Endometrium (tissue), 2 donors: Measurements from ENCODE around the gene KBTBD4.
"Not testable (repeated sequence)": the region's sequence is repeated elsewhere in the genome, so short reads cannot be mapped to it uniquely, and the experiment has no call there.

Source experiments
- FAIRE-seq: peaks from 2 replicates; lab custom pipeline; 2012; peaks lifted over from hg19 to GRCh38; lab: Jason Lieb, UNC
- donor health status: control.
- donor health status: control.

Gene KBTBD4

DNA sequence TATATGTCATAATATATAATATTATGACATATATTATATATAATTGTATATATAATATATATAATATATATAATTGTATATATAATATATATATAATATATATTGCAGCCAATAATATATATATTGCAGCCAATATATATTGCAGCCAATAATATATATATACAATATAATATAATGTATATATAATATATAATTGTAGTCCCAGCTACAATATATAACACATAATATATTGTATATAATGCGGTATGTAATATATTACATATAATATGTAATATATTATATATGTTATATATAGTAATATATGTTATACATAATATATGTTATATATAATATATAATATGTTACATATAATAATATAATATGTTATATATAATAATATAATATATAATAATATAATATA lies 20.1 kb downstream of the KBTBD4 start:
- peak; percentile 94 for FAIRE-seq

DNA sequence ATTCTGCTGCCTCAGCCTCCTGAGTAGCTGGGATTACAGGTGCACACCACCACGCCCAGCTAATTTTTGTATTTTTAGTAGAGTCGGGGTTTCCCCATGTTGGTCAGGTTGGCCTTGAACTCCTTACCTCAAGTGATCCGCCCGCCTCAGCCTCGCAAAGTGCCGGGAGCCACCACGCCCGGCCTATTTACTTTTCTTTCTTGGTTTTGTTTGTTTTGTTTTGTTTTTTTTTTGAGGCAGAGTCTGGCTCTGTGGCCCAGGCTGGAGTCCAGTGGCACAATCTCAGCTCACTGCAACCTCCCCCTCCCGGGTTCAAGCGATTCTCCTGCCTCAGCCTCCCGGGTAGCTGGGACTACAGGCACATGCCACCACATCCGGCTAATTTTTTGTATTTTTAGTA lies 21.8 kb downstream of the KBTBD4 start:
- FAIRE-seq = not testable (repeated sequence)

DNA sequence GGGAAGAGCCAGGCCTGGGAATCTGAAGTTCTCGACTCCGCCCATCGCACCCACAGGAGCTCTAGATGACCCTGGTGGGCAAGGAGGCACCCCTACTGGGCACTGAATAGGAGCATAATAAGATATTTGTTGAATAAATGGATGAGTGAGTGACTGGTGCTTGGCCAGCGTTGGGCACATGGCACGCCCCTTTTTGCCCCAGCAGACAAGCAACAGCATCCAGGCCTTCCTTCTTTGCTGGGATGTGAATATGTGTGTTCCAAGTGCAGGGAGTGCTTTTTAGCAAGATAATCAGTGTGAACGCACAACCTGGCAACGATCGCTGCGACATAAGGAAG lies 25.4 kb downstream of the KBTBD4 start:
- no peak for FAIRE-seq

DNA sequence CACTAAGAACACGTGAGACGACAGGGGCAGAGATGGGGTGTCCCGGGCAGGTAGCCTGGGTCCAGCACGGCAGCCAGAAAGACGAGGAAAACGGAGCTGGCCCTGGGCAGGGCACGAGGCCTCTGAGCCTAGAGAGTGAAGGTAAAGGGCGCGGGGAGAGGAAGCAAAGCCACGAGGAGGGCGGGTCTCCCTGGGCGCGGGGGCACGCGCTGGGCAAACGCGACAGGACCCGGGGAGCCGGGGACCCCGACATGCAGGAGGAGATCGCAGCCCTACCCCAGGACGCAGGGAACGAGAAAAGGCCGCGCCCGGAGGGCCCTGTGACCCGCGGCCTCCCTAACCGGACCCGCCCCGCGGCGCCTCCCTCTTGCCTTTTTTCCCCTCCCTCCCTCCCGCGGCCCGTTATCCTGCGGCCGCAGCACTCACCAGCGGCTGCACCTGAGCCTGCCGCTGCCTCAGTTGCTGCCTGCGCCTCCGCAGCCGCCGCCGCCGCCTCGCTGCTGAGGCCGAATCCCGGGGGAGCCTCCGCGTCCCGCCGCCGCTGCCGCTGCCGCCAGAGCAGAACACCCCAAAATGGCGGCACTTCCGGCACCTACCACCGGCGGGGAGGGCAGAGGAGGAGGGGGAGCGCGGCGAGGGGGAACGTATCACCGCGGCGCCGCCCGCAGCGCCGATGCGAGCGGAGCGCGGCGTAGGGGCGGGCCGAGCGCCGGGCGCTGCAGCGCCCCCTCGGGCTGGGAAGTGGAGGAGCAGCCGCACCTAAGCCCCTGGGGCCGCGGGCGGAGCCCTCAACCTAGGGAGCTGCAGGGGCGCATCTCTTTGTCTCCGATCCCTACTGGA lies 26.0 kb downstream of the KBTBD4 start, which contains the start of gene CELF1:
Gene CELF1 (minus strand): TSS at position 567 of the 840 bp plus-strand sequence. CDS start 53,609 bp downstream, outside the sequence.
- no peak for FAIRE-seq

DNA sequence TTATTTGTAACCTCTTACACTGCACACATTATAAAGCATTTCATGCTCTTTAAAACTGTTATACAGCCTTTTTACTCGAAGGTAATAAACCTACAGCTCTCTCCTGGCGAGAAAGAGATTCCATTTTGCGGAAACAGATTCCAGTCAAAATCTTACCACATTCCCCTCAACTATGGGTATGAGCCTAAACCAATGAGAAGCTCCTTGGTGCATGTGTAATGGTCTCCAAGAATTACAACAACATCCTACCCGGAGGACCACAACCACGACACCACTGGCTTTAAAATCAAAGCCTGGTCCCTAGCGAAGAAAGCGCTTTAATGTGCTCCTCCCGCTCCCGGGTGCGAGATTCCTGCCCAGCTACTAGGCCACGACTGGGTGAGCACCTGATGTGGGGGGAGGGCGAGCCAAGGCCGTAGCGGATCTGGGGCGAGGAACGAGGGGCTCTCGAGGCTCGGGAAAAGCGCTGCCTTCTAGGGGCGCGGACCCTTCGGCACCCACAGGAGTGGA lies 26.7 kb downstream of the KBTBD4 start:
- no peak for FAIRE-seq

DNA sequence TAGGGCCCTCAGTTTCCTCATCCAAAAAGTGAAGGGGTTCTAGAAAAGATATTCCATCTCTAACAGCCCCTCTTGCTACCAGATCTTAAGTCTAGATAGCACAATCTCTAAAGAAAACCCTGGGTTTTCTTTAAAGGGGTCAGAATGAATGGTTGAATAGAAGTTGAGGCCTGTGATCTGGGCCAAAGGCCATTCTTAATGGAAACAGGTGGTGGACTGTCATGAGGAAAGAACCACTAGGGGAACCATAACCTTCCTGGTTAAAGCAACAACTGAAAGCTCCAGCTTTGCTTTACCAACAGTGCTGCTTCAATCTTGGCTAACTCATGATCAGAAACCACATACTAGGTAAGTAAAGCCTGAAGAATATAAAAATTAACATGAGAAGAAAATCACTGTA lies 27.7 kb downstream of the KBTBD4 start:
- FAIRE-seq = no peak

DNA sequence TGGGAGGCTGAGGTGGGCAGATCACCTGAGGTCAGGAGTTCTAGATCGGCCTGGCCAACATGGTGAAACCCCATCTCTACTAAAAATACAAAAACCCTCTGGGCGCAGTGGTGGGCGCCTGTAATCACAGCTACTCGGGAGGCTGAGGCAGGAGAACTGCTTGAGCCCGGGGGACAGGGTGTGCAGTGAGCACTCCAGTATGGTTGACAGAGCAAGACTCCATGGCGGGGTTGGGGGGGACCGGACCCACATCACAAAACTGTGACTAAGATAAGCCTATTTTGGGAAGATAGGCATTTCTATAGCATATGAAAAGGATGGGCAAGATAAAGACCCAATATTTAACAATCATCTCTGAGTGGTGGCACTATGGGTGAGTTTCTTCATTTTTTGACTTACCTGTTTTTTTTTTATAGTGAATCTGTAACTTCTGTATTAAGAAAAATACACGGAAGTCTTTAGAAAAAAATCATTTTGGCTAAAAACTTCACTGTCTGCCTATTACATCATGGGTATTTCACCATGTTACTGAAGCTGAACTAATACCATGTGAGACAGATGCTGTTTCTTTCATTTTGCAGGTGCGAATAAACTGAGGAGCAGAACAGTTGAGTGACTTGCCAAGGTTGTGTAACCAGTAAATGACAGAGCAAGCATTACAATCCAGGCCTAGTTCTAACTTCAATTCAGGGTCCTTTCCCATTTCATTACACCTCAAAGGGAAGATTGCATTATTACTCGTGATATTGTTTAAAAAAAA lies 28.3 kb downstream of the KBTBD4 start:
- FAIRE-seq = no peak

DNA sequence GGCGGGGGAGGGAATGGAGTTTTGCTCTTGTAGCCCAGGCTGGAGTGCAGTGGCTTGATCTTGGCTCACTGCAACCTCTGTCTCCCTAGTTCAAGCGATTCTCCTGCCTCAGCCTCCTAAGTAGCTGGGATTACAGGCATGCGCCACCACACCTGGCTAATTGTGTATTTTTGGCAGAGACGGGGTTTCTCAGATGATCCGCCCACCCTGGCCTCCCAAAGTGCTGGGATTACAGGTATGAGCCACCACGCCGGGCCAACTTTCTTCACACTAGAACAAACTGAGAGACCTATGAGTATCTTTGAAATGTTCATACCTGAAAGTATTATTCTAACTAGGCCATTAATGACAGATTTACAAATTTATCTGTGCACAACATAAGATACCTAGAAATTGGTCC lies 32.5 kb downstream of the KBTBD4 start:
- FAIRE-seq = not testable (repeated sequence)

DNA sequence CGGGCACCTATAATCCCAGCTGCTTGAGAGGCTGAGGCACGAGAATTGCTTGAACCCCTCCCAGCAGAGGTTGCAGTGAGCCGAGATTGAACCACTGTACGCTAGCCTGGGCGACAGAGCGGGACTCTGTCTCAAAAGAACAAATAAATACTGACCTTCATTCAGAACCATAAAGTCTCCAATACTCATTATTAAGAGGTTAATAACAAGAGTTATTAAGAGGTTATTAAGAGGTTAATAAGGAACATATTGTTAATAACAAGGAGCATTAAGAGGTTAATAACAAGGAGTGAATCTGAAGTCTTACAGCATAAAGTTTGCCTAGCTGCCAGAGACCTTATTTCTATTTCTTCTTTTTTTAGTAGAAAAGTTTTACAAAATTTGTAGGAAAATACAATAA lies 33.5 kb downstream of the KBTBD4 start:
- FAIRE-seq = no peak

DNA sequence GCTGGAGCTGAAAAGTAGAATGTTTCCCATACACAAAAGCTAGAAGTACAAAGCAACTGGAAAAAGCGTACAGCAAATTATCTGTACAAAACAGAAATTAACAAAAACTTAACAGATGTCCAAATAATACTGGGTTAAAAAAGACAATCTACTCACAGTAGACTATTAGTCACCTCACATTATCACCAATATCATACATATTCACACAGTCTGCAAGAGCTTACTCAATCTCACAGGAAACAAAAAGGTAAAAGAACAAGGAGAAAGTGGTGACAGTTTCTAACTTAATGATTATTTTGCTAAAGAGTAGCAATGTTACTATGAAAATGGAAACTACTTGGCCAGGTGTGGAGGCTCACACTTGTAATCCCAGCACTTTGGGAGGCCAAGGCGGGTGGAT lies 37.7 kb downstream of the KBTBD4 start:
- FAIRE-seq = no peak

DNA sequence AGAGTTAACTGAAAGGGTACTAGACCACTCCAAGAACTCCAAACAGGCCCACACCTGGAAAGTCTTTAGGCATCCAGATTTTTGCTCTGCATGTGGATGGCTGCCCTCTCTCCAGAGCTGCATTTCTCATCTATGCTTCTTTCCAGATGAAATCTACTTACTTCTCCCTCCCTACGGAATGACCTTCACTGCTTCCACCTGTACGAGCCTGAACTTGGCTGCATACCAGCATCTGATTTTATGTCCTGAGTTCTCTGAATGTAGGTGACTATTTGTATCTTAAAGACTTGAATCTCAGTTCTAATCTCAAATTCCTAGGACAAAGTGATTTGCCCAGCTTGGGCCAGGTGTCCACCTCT lies 39.1 kb downstream of the KBTBD4 start:
- no peak for FAIRE-seq

DNA sequence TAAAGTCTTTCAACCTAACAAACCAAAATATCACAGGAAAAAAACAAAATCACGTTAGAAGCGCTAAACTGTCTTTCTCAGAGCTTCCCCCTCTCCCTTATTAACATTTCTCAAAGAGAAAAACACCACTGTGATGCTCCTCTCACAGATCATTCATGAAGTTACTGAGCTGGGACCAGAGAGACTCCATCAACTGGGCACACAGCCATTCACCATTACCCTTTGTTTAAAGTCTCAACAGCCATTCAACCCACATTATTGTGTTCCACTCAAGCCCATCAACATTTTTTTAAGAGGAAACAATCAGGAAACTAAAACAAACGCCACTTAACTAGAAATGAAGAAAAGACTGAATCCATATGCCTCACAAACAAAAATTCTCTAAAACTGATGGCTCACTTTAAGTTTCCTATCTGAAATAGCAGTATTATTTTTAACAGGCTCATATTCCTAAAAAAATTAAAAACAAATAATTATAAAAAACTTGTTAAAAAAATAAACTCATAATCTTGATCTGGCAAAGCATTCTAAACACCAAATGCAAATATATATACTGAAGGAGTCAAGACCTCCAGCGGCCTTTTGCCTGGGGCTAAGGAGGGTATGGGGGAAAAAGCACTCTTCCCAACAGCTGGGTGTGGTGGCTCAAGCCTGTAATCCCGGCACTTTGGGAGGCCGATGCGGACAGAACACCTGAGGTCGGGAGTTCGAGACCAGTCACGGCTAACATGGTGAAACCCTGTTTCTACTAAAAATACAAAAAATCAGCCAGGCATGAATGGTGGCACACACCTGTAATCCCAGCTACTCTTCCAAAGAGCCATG lies 39.8 kb downstream of the KBTBD4 start:
- FAIRE-seq = peak; percentile 45

DNA sequence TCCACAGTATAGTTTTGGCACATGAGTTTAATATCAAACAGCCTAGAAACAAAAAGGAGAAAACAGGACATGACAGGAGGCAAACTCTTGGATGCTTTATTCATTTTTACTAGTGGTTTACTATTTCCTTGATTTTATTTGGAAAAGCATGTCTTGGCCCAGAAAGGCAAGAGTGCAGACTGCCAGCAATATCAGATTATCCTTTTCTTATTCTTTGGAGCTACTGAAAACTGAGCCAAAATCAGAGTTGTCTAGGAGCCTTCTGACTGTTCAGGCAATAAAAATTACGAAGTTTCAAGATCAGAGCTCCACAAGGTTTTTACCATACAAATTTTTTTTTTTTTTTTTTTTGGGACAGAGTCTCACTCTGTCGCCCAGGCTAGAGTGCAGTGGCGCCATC lies 41.9 kb downstream of the KBTBD4 start:
- no peak for FAIRE-seq

DNA sequence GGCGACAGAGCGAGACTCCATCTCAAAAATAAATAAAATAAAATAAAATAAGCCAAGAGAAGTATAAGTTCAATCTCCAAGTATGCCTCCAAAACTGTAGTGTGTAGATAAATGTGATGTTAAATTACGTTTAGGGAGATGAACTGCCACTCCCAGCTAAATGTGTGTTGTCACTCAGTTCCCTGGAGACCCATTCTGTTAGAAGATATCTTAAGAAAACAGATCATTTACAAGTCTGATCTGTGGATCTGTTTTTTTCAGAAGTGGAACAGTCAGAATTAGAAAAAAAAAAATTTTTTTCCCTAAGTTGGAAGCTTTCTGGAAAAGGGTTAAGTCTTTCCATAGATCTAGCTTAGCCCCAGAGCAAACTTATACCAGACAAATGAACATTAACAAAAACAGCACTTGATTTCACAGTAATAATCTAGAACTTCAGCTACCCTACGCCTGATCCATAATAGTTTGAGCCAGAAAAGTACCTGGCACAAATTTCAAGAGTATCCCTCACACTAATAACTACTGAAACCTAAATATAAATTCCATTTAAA lies 44.0 kb downstream of the KBTBD4 start:
- FAIRE-seq = no peak

DNA sequence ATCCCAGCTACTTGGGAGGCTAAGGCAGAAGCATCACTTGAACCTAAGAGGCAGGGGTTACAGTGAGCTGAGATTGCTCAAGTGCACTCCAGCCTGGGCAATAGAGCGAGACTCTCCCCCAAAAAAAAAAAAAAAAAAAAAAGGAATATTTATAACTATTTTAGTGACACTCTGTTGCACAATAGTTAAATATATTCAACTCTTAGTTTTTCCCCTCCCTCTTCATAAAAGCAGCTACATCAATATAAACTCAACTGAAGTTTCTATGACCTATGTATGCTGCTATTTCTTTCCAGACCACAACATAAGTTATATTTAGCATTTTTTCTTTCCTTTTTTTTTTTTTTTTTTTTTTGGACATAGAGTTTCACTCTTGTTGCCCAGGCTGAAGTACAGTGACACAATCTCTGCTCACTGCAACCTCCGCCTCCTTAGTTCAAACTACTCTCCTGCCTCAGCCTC lies 45.0 kb downstream of the KBTBD4 start:
- FAIRE-seq = no peak

DNA sequence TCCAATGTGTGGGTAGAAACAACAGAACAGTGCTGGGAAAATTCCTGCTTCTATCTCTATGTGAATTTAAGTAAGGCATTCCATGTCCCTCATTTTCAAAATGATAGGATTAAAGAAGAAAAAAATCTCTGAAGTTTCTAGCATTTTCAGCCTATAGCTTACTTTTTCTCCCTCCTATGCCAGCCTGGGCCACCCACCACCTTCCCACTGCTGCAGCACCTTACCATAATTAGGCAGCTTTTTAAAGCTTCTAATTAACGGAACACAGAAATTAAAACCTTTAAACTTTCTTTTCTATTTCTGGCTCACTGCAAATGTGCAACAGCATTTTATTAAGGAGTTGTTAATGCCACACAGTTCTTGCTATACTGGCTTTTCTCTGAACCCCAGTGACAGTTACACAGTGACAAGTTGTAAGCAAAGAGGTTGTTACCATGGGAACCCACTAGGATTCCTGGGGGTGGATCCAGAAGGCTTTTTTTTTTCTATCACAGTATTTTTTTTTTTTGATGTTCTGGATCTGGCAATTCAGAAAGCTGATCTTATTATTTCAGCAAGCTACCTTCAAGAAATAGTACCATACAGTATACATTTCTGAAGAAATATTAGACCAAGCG lies 46.1 kb downstream of the KBTBD4 start:
- FAIRE-seq = no peak

DNA sequence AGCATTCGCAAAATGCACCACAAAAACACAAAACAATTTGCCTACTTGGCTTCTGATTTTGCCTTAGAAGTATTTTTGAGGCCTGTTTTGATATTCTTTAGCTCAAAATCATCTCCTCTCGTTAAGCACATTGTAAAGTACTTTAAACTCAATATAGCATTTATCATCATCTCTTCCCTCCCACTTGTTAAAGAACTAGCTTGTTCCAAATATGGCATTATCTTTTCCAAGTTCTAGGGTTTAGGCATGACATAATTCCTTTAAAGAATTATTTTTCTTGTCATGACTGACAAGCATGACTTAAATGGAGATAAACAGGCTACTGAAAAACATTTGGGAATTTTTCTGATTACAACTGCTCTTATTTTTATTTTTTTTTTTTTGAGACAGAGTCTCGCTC lies 47.1 kb downstream of the KBTBD4 start:
- no peak for FAIRE-seq

DNA sequence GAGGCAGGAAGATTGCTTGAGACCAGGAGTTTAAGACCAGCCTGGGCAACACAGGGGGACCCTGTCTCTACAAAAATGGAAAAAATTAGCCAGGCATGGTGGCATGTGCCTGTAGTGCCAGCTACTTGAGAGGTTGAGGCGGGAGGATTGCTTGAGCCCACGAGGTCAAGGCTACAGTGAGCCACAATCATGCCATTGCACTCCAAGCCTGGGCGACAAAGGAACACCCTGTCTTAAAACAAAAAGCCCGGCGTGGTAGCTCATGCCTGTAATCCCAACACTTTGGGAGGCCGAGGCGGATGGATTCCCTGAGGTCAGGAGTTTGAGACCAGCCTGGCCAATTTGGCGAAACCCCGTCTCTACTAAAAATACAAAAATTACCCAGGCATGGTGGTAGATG lies 48.0 kb downstream of the KBTBD4 start:
- not testable (repeated sequence) for FAIRE-seq

DNA sequence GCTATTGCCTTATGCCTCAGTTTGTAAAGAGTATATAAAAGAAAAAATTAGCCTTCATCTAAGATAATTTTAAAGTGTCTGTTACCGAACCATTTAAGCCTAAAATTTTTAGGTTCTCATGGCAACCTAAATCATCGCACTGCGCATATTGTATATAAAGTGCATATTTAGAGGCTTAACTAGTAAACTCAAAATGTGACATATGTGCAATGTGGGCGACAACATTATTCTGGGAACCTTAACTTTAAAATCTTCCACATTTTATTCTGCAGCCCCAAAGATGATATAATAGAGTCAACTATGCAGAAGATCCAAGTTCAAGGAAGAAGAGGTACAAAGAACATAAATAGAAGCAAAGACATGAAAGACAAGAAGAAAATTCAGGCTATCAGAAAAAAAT lies 48.8 kb downstream of the KBTBD4 start:
- no peak for FAIRE-seq

DNA sequence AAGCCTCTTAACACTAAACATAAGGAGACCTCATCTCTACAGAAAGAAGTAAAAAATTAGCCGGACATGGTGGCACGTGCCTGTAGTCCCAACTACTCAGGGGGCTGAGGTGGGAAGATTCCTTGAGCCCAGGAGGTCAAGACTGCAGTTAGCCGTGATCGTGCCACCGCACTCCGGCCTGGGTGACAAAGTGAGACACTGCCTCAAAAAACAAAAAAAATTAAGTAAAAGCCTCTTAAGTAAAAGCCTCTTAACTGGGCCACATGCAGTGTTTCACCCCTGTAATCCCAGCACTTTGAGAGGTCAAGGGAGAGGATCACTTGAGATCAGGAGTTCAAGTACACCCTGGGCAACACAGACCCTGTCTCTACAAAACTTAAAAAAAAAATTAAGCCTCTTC lies 51.6 kb downstream of the KBTBD4 start:
- no peak for FAIRE-seq

DNA sequence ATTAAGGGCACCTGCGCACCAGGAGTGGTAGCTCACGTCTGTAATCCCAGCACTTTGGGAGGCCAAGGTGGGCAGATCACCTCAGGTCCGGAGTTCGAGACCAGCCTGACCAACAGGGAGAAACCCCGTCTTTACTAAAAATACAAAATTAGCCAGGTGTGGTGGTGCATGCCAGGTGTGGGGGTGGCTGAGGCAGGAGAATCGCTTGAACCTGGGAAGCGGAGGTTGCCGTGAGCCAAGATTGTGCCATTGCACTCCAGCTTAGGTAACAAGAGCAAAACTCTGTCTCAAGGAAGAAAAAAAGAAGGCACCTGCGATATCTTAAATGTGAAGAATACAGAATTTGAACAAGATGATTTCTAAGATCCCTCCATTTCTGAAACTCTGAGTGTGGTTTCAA lies 52.7 kb downstream of the KBTBD4 start:
- not testable (repeated sequence) for FAIRE-seq
